DOHH2 (cell line): ENCODE results near the gene AGO4.

Experiments used
- EZH2phosphoT487 ChIP-seq: fragments of 200-600 bp; sonication (generic); IDR thresholded peaks from 2 replicates; pipeline ENCODE4 v1.6.1; 2017; ENCODE audit warnings: borderline replicate concordance, mild to moderate bottlenecking, antibody characterized with exemption, low read length, moderate library complexity, mixed read lengths
- TF ChIP-seq, protein P1 (sequence below): fragments of 200-600 bp; sonication (generic); IDR thresholded peaks from one replicate; pipeline ENCODE4 v1.5.1; 2014; ENCODE audit warnings: antibody characterized with exemption, mild to moderate bottlenecking, low read depth, low read length; ENCODE audit not compliant: poor library complexity, severe bottlenecking

GRCh38 chr1:35881850-35882273, 74.0 kb downstream of the AGO4 start:
- TF ChIP-seq, protein P1, sequence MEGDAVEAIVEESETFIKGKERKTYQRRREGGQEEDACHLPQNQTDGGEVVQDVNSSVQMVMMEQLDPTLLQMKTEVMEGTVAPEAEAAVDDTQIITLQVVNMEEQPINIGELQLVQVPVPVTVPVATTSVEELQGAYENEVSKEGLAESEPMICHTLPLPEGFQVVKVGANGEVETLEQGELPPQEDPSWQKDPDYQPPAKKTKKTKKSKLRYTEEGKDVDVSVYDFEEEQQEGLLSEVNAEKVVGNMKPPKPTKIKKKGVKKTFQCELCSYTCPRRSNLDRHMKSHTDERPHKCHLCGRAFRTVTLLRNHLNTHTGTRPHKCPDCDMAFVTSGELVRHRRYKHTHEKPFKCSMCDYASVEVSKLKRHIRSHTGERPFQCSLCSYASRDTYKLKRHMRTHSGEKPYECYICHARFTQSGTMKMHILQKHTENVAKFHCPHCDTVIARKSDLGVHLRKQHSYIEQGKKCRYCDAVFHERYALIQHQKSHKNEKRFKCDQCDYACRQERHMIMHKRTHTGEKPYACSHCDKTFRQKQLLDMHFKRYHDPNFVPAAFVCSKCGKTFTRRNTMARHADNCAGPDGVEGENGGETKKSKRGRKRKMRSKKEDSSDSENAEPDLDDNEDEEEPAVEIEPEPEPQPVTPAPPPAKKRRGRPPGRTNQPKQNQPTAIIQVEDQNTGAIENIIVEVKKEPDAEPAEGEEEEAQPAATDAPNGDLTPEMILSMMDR: no peak
- TF ChIP-seq EZH2phosphoT487: no peak
